Duodenal mucosa (tissue), 2 donors: ENCODE results near the gene ZNF165.
"Not testable (repeated sequence)": the region's sequence is repeated elsewhere in the genome, so short reads cannot be mapped to it uniquely, and the experiment has no call there.

Experiments
- H3K27ac ChIP-seq: one replicate; pipeline ENCODE4 v1.7.0; 2013; ENCODE audit warnings: low read depth, low read length
- H3K27me3 ChIP-seq, 2 donors: one replicate each; pipeline ENCODE4 v1.7.0; 2013; ENCODE audit warnings: low read length in 2 of 2, control low read depth in 1 of 2; ENCODE audit not compliant: insufficient read depth in 2 of 2, control insufficient read depth in 1 of 2
- H3K36me3 ChIP-seq, 2 donors: one replicate each; pipeline ENCODE4 v1.7.0; 2013; ENCODE audit warnings: low read length in 2 of 2, control low read depth in 1 of 2; ENCODE audit not compliant: insufficient read depth in 2 of 2, control insufficient read depth in 1 of 2
- H3K4me1 ChIP-seq, 2 donors: one replicate each; pipeline ENCODE4 v1.7.0; 2013; ENCODE audit warnings: low read length in 2 of 2, control low read depth in 1 of 2; ENCODE audit not compliant: insufficient read depth in 2 of 2, control insufficient read depth in 1 of 2
- H3K4me3 ChIP-seq, 2 donors: one replicate each; pipeline ENCODE4 v1.7.0; 2013; ENCODE audit warnings: low read length in 2 of 2, low read depth in 1 of 2
- H3K9ac ChIP-seq, 2 donors: one replicate each; pipeline ENCODE4 v1.7.0; 2013; ENCODE audit warnings: low read length in 2 of 2, low read depth in 1 of 2
- H3K9me3 ChIP-seq, 2 donors: one replicate each; pipeline ENCODE4 v1.7.0; 2013; ENCODE audit warnings: low read length in 2 of 2, control low read depth in 1 of 2; ENCODE audit not compliant: control insufficient read depth in 1 of 2

The ZNF165 gene

GRCh38 chr6:28080381-28080630, at the start of gene ZNF165:
ZNF165 (plus strand) TSS chr6:28080568; CDS start chr6:28085481, 4,913 bp downstream.
- not testable (repeated sequence) for H3K4me1 ChIP-seq, H3K27me3 ChIP-seq, H3K36me3 ChIP-seq, H3K9me3 ChIP-seq
- Histone ChIP-seq H3K4me3 (peak within 1 kb of the TSS; percentile 92 to 97), H3K9ac (peak within 1 kb of the TSS; percentile 83), H3K27ac (peak within 1 kb of the TSS; percentile 85)

DNA sequence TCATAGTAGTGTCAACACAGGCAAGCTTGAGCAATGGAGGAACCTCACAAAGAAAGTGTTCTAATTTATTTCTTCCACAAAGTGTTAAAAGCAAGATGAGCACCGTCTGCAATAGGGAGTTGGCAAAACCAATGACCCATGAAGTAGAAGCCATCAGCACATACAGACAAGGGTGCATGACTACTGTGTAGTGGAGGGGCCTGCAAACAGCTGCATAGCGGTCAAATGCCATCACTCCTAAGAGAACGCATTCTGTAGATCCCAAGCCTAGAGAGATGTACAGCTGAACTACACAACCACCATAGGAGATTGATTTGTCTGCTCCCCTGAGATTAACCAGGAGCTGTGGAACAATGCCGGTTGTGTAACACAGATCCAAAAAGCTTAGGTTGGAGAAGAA, 26.8 kb upstream of the ZNF165 start:
- peaks cover 0 to 5% of the 10 kb centered on the region in 2 donors for H3K27me3 ChIP-seq
- no peaks in the 10 kb centered on the region for H3K9me3 ChIP-seq
- H3K9ac ChIP-seq: no peak overlapping the region
- H3K4me1 ChIP-seq: no peaks in the 10 kb centered on the region
- H3K27ac ChIP-seq: no peak overlapping the region
- H3K4me3 ChIP-seq: no peak overlapping the region
- H3K36me3 ChIP-seq: no peaks in the 10 kb centered on the region

DNA sequence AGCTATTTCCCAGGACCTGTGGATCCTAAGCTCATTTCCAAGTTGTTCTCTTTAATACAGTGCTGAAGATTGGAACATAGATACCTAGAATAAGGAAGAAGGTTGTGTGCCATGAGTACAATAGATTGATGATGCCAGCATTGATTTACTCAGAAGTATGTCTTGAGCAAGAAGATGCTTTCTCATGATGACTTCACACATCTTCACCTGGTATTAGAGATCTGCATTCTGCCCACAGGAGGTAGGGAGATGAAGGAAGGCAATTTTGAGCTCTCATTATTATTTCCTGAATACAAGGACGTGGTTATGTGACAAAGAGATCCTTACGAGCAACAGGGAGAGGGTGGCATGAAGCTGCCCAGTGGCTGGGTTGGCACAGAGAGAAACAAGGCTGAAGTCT, 20.0 kb upstream of the ZNF165 start:
- H3K4me1 ChIP-seq: no peaks in the 10 kb centered on the region
- H3K27me3 ChIP-seq: no peaks in the 10 kb centered on the region
- no peak overlapping the region for H3K27ac ChIP-seq
- no peak overlapping the region for H3K4me3 ChIP-seq
- no peaks in the 10 kb centered on the region for H3K36me3 ChIP-seq
- H3K9ac ChIP-seq: no peak overlapping the region
- no peaks in the 10 kb centered on the region for H3K9me3 ChIP-seq

GRCh38 chr6:28064272-28064671, 16.1 kb upstream of the ZNF165 start:
- Histone ChIP-seq H3K36me3 (no peaks in the 10 kb centered on the region), H3K4me1 (no peaks in the 10 kb centered on the region), H3K27ac (no peak overlapping the region), H3K4me3 (no peak overlapping the region), H3K9me3 (no peaks in the 10 kb centered on the region), H3K27me3 (peaks cover 0 to 4% of the 10 kb centered on the region in 2 donors), H3K9ac (no peak overlapping the region)

GRCh38 chr6:28068067-28068466, 12.3 kb upstream of the ZNF165 start:
- H3K27ac ChIP-seq: no peak overlapping the region
- no peaks in the 10 kb centered on the region for H3K9me3 ChIP-seq
- H3K4me3 ChIP-seq: no peak overlapping the region
- H3K9ac ChIP-seq: no peak overlapping the region
- peaks cover 4 to 6% of the 10 kb centered on the region in 2 donors for H3K27me3 ChIP-seq
- H3K4me1 ChIP-seq: no peaks in the 10 kb centered on the region
- H3K36me3 ChIP-seq: no peaks in the 10 kb centered on the region

DNA sequence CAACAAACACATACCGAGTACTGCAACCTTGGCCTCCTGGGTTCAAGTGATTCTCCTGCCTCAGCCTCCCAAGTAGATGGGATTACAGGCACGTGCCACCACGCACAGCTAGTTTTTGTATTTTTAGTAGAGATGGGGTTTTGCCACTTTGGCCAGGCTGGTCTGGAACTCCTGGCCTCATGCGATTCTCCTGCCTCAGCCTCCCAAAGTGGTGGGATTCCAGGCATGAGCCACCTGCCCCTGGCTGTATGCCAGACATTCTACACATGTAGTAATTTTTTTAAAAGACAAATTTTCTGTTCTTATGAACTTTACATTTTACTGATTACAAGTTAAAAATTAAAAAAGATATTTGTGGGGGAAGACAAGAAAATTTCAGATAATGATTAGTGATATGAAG, 9.4 kb upstream of the ZNF165 start:
- not testable (repeated sequence) for H3K4me3 ChIP-seq, H3K4me1 ChIP-seq, H3K9ac ChIP-seq, H3K27me3 ChIP-seq, H3K27ac ChIP-seq, H3K9me3 ChIP-seq, H3K36me3 ChIP-seq

DNA sequence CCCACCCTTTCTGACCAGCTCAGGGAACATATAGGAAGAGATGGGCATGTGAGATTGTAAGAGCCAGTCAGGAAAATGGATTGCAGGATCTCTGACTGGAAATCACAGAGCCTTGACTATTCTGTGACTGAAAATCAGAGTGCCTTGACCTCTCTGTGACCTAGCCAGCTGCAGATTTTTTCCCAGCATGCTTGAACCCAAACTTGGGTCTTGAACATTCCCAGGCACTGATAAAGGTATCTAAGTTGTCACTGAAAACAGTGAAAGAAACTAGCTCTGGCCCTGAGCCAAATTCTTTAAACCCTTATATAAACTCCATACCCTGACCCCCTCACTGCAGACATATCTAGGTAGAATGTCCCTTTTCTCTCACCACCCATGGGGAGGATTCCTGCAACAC, 2.3 kb upstream of the ZNF165 start:
- no peaks in the 10 kb centered on the region for H3K36me3 ChIP-seq
- no peak overlapping the region for H3K9ac ChIP-seq
- peaks cover 6 to 7% of the 10 kb centered on the region in 2 donors for H3K4me1 ChIP-seq
- no peaks in the 10 kb centered on the region for H3K27me3 ChIP-seq
- no peaks in the 10 kb centered on the region for H3K9me3 ChIP-seq
- no peak overlapping the region for H3K4me3 ChIP-seq
- no peak overlapping the region for H3K27ac ChIP-seq

- H3K36me3 ChIP-seq: no peaks in the 10 kb centered on the region
- no peaks in the 10 kb centered on the region for H3K27me3 ChIP-seq
- H3K27ac ChIP-seq: no peak overlapping the region
- H3K9ac ChIP-seq: no peak overlapping the region
- H3K9me3 ChIP-seq: no peaks in the 10 kb centered on the region
- H3K4me3 ChIP-seq: no peak overlapping the region
- H3K4me1 ChIP-seq: peaks cover 6 to 7% of the 10 kb centered on the region in 2 donors
These were observed 1.5 kb upstream of the ZNF165 start for GRCh38 chr6:28078836-28079235.

DNA sequence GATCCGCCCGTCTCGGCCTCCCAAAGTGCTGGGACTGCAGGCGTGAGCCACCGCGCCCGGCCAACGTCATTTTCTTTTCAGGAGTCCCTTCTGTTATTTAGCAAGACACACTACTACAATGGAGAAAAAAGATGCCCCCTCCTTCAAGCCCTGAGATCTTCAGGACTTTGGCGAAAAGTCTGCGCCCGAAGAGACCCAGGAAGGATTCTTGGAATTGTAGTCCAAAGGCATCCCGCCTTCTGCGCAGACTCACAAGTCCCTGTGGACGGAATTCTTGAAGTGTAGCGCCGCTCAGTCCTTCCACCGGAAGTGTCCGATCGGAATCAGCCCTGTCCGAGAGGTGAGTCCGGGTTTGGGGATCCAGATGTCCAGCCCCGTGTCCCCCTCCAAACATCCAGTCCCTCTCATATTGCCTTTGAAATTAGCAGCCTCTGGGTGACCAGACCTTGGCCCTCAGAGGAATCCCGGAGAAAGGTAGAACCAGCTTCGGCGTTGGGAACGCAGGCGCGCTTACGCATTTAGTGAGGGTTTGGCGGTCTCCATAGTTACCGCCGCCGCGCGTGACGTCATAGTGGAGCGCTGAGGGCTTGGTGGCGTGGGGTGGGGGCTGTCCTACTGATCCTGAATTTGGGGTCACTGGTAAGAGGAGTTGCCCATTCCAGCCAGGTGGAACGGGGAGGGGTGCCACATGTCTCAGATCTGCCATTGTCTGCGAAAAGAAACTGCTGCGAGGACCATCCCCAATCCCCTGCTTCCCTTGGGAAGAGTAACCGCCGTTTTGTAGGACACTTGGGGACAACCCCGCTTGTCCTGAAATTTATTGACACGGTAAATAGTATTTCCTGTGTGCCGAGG, 490 bp downstream of the ZNF165 start:
- no peaks in the 10 kb centered on the region for H3K27me3 ChIP-seq
- peak overlapping the region; percentile 85 for H3K27ac ChIP-seq
- peaks cover 5 to 6% of the 10 kb centered on the region in 2 donors for H3K36me3 ChIP-seq
- peak overlapping the region; percentile 83 for H3K9ac ChIP-seq
- H3K4me1 ChIP-seq: peaks cover 6 to 7% of the 10 kb centered on the region in 2 donors
- H3K4me3 ChIP-seq: peak overlapping the region; percentile 92 to 97
- no peaks in the 10 kb centered on the region for H3K9me3 ChIP-seq

- Histone ChIP-seq H3K9me3 (no peaks in the 10 kb centered on the region), H3K27me3 (no peaks in the 10 kb centered on the region), H3K27ac (no peak overlapping the region), H3K4me3 (peak overlapping the region; percentile 92 to 97), H3K36me3 (peaks cover 10 to 11% of the 10 kb centered on the region in 2 donors), H3K9ac (peak overlapping the region; percentile 83), H3K4me1 (peaks cover 6 to 7% of the 10 kb centered on the region in 2 donors)
These were observed 1.1 kb downstream of the ZNF165 start for GRCh38 chr6:28081486-28081751.

DNA sequence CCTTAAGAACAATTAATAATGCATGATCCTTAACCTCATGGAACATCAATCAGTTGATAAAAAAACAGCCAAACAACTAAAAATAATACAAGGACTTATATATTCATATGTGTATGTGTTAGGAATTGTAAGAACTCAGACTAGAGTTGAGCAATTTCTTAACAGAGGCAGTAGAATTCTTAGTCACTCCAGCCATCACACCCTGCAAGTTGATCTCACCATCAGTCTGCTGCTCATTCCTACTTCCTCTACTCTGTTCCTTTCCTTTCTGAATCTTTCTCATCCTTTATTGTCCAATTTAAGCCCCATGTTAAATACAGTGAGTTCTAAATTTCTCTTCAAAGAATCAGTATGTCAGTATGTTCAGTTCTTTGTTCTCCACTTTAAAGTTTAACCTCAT, 2.6 kb downstream of the ZNF165 start:
- peaks cover 3 to 5% of the 10 kb centered on the region in 2 donors for H3K9me3 ChIP-seq
- H3K9ac ChIP-seq: no peak overlapping the region
- peaks cover 6 to 7% of the 10 kb centered on the region in 2 donors for H3K4me1 ChIP-seq
- H3K36me3 ChIP-seq: peaks cover 15 to 18% of the 10 kb centered on the region in 2 donors
- H3K27ac ChIP-seq: no peak overlapping the region
- H3K4me3 ChIP-seq: no peak overlapping the region
- H3K27me3 ChIP-seq: no peaks in the 10 kb centered on the region
